Astrocyte (in vitro differentiated cells and primary cell): ENCODE data around the gene TRPM7. TPM values are rescaled to one million over a fixed set of nuclear protein-coding genes. Genes with fewer than 3 reads are reported as not detected.
"Not testable (repeated sequence)": the region's sequence is repeated elsewhere in the genome, so short reads cannot be mapped to it uniquely, and the experiment has no call there.

Experiments
- DNase-seq: peaks from one replicate; pipeline ENCODE4 v3.0.0-alpha.2; 2010; ENCODE audit warnings: low read depth
- FAIRE-seq: peaks from 2 replicates; lab custom pipeline; 2011; peaks lifted over from hg19 to GRCh38; lab: Jason Lieb, UNC
- H2AFZ ChIP-seq: 2 replicates; pipeline ENCODE4 v1.6.0; 2012; ENCODE audit warnings: low read depth, low read length, inconsistent platforms
- H3K27ac ChIP-seq: 2 replicates; pipeline ENCODE4 v1.5.1; 2011; ENCODE audit warnings: low read depth, low read length, inconsistent platforms
- H3K27me3 ChIP-seq: 2 replicates; pipeline ENCODE4 v1.6.0; 2011; ENCODE audit warnings: low read length, inconsistent platforms; ENCODE audit not compliant: insufficient read depth
- H3K36me3 ChIP-seq: 2 replicates; pipeline ENCODE4 v1.5.1; 2011; ENCODE audit warnings: low read length, inconsistent platforms; ENCODE audit not compliant: insufficient read depth
- H3K4me1 ChIP-seq: 2 replicates; pipeline ENCODE4 v1.5.1; 2011; ENCODE audit warnings: low read length, inconsistent platforms; ENCODE audit not compliant: insufficient read depth
- H3K4me2 ChIP-seq: 2 replicates; pipeline ENCODE4 v1.6.0; 2012; ENCODE audit warnings: low read length, inconsistent platforms
- H3K4me3 ChIP-seq: 2 replicates; pipeline ENCODE4 v1.5.1; 2011; ENCODE audit warnings: low read depth, mild to moderate bottlenecking, low read length, inconsistent platforms; ENCODE audit not compliant: insufficient read depth
- H3K79me2 ChIP-seq: 2 replicates; pipeline ENCODE4 v1.6.0; 2012; ENCODE audit warnings: mild to moderate bottlenecking, low read length, inconsistent platforms; ENCODE audit not compliant: insufficient read depth
- H3K9ac ChIP-seq: 2 replicates; pipeline ENCODE4 v1.6.0; 2012; ENCODE audit warnings: mild to moderate bottlenecking, low read length, inconsistent platforms
- H3K9me3 ChIP-seq: 2 replicates; pipeline ENCODE4 v1.5.1; 2012; ENCODE audit warnings: low read depth, mild to moderate bottlenecking, low read length, inconsistent platforms; ENCODE audit not compliant: insufficient read depth
- H4K20me1 ChIP-seq: 2 replicates; pipeline ENCODE4 v1.6.0; 2012; ENCODE audit warnings: low read length, inconsistent platforms; ENCODE audit not compliant: insufficient read depth
- H3K27ac Mint-ChIP-seq: one replicate; pipeline ENCODE4 v1.8.0; 2021; ENCODE audit warnings: mild to moderate bottlenecking, mixed read lengths; ENCODE audit not compliant: unreplicated experiment
- H3K27me3 Mint-ChIP-seq: one replicate; pipeline ENCODE4 v1.8.0; 2021; ENCODE audit warnings: low read depth, mixed read lengths; ENCODE audit not compliant: unreplicated experiment
- H3K36me3 Mint-ChIP-seq: one replicate; pipeline ENCODE4 v1.8.0; 2021; ENCODE audit warnings: low read depth, mixed read lengths; ENCODE audit not compliant: unreplicated experiment
- H3K4me1 Mint-ChIP-seq: one replicate; pipeline ENCODE4 v1.8.0; 2021; ENCODE audit warnings: low read depth, mixed read lengths; ENCODE audit not compliant: unreplicated experiment
- H3K4me3 Mint-ChIP-seq: one replicate; pipeline ENCODE4 v1.8.0; 2021; ENCODE audit warnings: mild to moderate bottlenecking, moderate library complexity, mixed read lengths; ENCODE audit not compliant: unreplicated experiment
- H3K9me3 Mint-ChIP-seq: one replicate; pipeline ENCODE4 v1.8.0; 2021; ENCODE audit warnings: mild to moderate bottlenecking, mixed read lengths; ENCODE audit not compliant: unreplicated experiment
- CTCF ChIP-seq: IDR thresholded peaks from 2 replicates; pipeline ENCODE4 v1.5.1; 2011; ENCODE audit warnings: low read depth, mild to moderate bottlenecking, inconsistent platforms, low read length, moderate library complexity; ENCODE audit not compliant: insufficient read depth
- EZH2 ChIP-seq: IDR thresholded peaks from 2 replicates; pipeline ENCODE4 v1.6.1; 2012; ENCODE audit warnings: mild to moderate bottlenecking, low read length, inconsistent platforms; ENCODE audit not compliant: insufficient read depth
- total RNA-seq: library from RNA; stranded (reverse); gene quantifications from 2 replicates; pipeline ENCODE4 v1.2.1, GENCODE V29; 2021

Gene TRPM7
- total RNA-seq, 1 donor from 2014 or later, result 27.8 TPM

GRCh38 chr15:50627351-50628055 is 59.1 kb downstream of the TRPM7 start:
- H3K27ac ChIP-seq, result no peak overlapping the region
- no peak overlapping the region for H3K9ac ChIP-seq
- Mint-ChIP-seq H3K36me3 (peaks cover 7% of the 10 kb centered on the region), H3K9me3 (no peaks in the 10 kb centered on the region), H3K4me1 (peaks cover 13% of the 10 kb centered on the region), H3K27ac (peak overlapping the region; percentile 75), H3K4me3 (no peak overlapping the region), H3K27me3 (no peaks in the 10 kb centered on the region)
- no peaks in the 10 kb centered on the region for H3K79me2 ChIP-seq
- H3K4me2 ChIP-seq, result peak overlapping the region; percentile 40
- DNase-seq (peak; percentile 34), FAIRE-seq (peak; percentile 72)
- TF ChIP-seq EZH2 (no peak), CTCF (no peak)
- H3K4me1 ChIP-seq, result no peaks in the 10 kb centered on the region
- no peaks in the 10 kb centered on the region for H3K9me3 ChIP-seq
- no peak overlapping the region for H2AFZ ChIP-seq
- no peak overlapping the region for H3K4me3 ChIP-seq
- no peaks in the 10 kb centered on the region for H4K20me1 ChIP-seq
- H3K27me3 ChIP-seq, result no peaks in the 10 kb centered on the region
- H3K36me3 ChIP-seq, result peaks cover 22% of the 10 kb centered on the region

- no peak overlapping the region for H3K27ac Mint-ChIP-seq
- H3K27ac ChIP-seq, result no peak overlapping the region
- H4K20me1 ChIP-seq, result no peaks in the 10 kb centered on the region
- no peak overlapping the region for H2AFZ ChIP-seq
- FAIRE-seq (no peak), DNase-seq (no peak)
- H3K9ac ChIP-seq, result no peak overlapping the region
- peaks cover 14% of the 10 kb centered on the region for H3K36me3 ChIP-seq
- no peak overlapping the region for H3K4me3 Mint-ChIP-seq
- TF ChIP-seq EZH2 (no peak), CTCF (no peak)
- H3K4me1 Mint-ChIP-seq, result peaks cover 13% of the 10 kb centered on the region
- no peaks in the 10 kb centered on the region for H3K27me3 Mint-ChIP-seq
- H3K27me3 ChIP-seq, result no peaks in the 10 kb centered on the region
- H3K4me1 ChIP-seq, result no peaks in the 10 kb centered on the region
- H3K4me2 ChIP-seq, result no peak overlapping the region
- H3K79me2 ChIP-seq, result no peaks in the 10 kb centered on the region
- no peak overlapping the region for H3K4me3 ChIP-seq
- no peaks in the 10 kb centered on the region for H3K9me3 Mint-ChIP-seq
- H3K9me3 ChIP-seq, result no peaks in the 10 kb centered on the region
- peaks cover 5% of the 10 kb centered on the region for H3K36me3 Mint-ChIP-seq
These were observed 61.9 kb downstream of the TRPM7 start for GRCh38 chr15:50624616-50625168.

GRCh38 chr15:50622361-50622943 is 64.1 kb downstream of the TRPM7 start:
- FAIRE-seq, H3K4me3 Mint-ChIP-seq, H4K20me1 ChIP-seq, H3K79me2 ChIP-seq, H3K27me3 ChIP-seq, H3K4me3 ChIP-seq, H3K27me3 Mint-ChIP-seq, H3K27ac ChIP-seq, H3K4me2 ChIP-seq, H3K9me3 Mint-ChIP-seq, H3K27ac Mint-ChIP-seq, H3K4me1 Mint-ChIP-seq, H3K4me1 ChIP-seq, H3K9ac ChIP-seq, H2AFZ ChIP-seq, DNase-seq, H3K9me3 ChIP-seq, H3K36me3 Mint-ChIP-seq: not testable (repeated sequence)
- peaks cover 11% of the 10 kb centered on the region for H3K36me3 ChIP-seq
- TF ChIP-seq CTCF, result peak; percentile 17

- not testable (repeated sequence) for H3K4me3 Mint-ChIP-seq, H2AFZ ChIP-seq, H3K9me3 ChIP-seq, FAIRE-seq, H3K79me2 ChIP-seq, H4K20me1 ChIP-seq, H3K36me3 Mint-ChIP-seq, DNase-seq, H3K4me1 Mint-ChIP-seq, H3K4me3 ChIP-seq, H3K27me3 ChIP-seq, H3K4me1 ChIP-seq, H3K27ac Mint-ChIP-seq, H3K4me2 ChIP-seq, H3K9ac ChIP-seq, H3K27me3 Mint-ChIP-seq, H3K27ac ChIP-seq, H3K9me3 Mint-ChIP-seq
- H3K36me3 ChIP-seq, result peaks cover 22% of the 10 kb centered on the region
These were observed 69.6 kb downstream of the TRPM7 start for GRCh38 chr15:50616960-50617359.
